Right lobe of liver (tissue), 4 donors: ENCODE measurements around the gene MAGEA8.

ENCODE experiments used
- CTCF ChIP-seq, 4 donors: fragments of 200-600 bp in 3 of 4; fragments of 450-650 bp in 1 of 4; IDR thresholded peaks; one replicate each; pipeline versions ENCODE4 v1.5.1 to v1.8.0; 2016 to 2022; ENCODE audit warnings: antibody characterized with exemption in 4 of 4, mild to moderate bottlenecking in 2 of 4
- POLR2A ChIP-seq: fragments of 450-650 bp; IDR thresholded peaks from one replicate; pipeline ENCODE4 v1.6.1; 2017; ENCODE audit warnings: antibody characterized with exemption, mild to moderate bottlenecking
- donor health status: DM: no; HTN: no; CAD: no.
- donor health status: DM: no; HTN: no; CAD: no.
- donor health status: DM: no; HTN: yes; CAD: no.

DNA sequence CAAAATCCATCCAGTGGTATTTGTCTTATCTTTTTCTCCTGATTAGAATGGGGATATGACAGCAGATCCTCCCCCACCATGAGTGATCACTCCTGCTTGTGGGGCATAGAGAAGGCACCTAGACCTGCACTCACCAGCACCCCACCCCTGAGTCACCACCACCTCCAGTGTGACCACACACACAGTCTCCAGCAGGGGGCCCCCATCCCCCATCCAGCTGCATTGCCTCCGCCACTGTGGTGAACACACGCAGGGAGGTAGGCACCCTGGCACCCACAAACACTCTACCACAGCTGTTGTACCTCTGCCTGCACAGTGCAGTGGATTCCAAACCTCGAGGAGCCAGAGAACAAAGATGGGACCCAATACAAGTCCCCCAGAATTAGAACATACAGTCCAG lies 9.0 kb upstream of the MAGEA8 start:
- TF ChIP-seq CTCF (IDR thresholded peaks at IDR 0.05): peak in 2 of 4 donors; percentile 23 to 34
- no peak for TF ChIP-seq POLR2A
